Peyer's patch (tissue), 4 donors: Measurements from ENCODE around the gene ARMC9.

Experiments
- POLR2A ChIP-seq, 2 donors: fragments of 450-650 bp; IDR thresholded peaks; one replicate each; pipeline ENCODE4 v1.5.1; 2017; ENCODE audit warnings: antibody characterized with exemption in 2 of 2, mild to moderate bottlenecking in 2 of 2, moderate library complexity in 2 of 2
- TF ChIP-seq, protein P1 (sequence below), 6 experiments: fragments of 450-650 bp in 4 of 6; fragments of 200-600 bp in 2 of 6; sonication (generic) in 1 of 6; IDR thresholded peaks; one replicate each; pipeline ENCODE4 v1.5.1; 2017 to 2019; ENCODE audit warnings: antibody characterized with exemption in 6 of 6, mild to moderate bottlenecking in 3 of 6, moderate library complexity in 1 of 6

DNA sequence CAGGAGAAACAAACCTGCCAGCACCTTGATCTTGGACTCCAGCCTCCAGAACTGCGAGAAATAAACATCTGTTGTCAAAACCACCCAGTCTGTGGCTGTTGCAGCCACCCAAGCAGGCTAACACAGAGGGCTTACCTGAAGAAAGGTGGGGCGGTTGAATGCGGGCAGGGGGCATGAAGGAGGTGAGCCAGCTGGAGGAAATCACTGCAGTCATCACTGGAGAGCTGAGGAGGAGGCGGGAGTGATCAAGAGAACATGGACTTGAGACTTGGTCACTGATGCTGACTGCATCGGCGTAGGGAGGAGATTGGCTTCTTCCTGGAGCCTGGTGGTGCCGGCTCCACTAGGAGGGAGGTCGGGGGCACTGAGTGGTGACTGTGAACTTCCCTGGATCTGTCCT lies 14.6 kb upstream of the ARMC9 start:
- TF ChIP-seq, protein P1, sequence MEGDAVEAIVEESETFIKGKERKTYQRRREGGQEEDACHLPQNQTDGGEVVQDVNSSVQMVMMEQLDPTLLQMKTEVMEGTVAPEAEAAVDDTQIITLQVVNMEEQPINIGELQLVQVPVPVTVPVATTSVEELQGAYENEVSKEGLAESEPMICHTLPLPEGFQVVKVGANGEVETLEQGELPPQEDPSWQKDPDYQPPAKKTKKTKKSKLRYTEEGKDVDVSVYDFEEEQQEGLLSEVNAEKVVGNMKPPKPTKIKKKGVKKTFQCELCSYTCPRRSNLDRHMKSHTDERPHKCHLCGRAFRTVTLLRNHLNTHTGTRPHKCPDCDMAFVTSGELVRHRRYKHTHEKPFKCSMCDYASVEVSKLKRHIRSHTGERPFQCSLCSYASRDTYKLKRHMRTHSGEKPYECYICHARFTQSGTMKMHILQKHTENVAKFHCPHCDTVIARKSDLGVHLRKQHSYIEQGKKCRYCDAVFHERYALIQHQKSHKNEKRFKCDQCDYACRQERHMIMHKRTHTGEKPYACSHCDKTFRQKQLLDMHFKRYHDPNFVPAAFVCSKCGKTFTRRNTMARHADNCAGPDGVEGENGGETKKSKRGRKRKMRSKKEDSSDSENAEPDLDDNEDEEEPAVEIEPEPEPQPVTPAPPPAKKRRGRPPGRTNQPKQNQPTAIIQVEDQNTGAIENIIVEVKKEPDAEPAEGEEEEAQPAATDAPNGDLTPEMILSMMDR (IDR thresholded peaks at IDR 0.05): no peak
- TF ChIP-seq POLR2A (IDR thresholded peaks at IDR 0.05): no peak
